Naive B cell (primary cell): ENCODE results near the gene VANGL1. TPM values are rescaled to one million over a fixed set of nuclear protein-coding genes. Genes with fewer than 3 reads are reported as not detected.
A peak's percentile ranks its signal among the peaks of the same experiment; 100 is the strongest.

Experiments used
- ATAC-seq, 2 donors: fragments of 150-1000 bp; cut with Tn5 transposase; 2 replicates each; pipeline ENCODE4 v1.10.0; 2021; ENCODE audit warnings: low read depth in 2 of 2, mild to moderate bottlenecking in 2 of 2, moderate library complexity in 2 of 2
- DNase-seq: peaks from one replicate; pipeline ENCODE4 v3.0.0; 2022
- H3K27ac Mint-ChIP-seq, 6 donors: one replicate each; pipeline ENCODE4 v1.8.0; 2020 to 2022; ENCODE audit warnings: mild to moderate bottlenecking in 6 of 6, mixed read lengths in 6 of 6, moderate library complexity in 5 of 6, inconsistent platforms in 2 of 6
- H3K27me3 Mint-ChIP-seq, 3 donors: one replicate each; pipeline ENCODE4 v1.8.0; 2021 to 2022; ENCODE audit warnings: mixed read lengths in 3 of 3, mild to moderate bottlenecking in 1 of 3
- H3K36me3 Mint-ChIP-seq, 2 donors: one replicate each; pipeline ENCODE4 v1.8.0; 2020 to 2022; ENCODE audit warnings: mixed read lengths in 2 of 2, inconsistent platforms in 1 of 2, mild to moderate bottlenecking in 1 of 2
- H3K4me1 Mint-ChIP-seq, 3 donors: one replicate each; pipeline ENCODE4 v1.8.0; 2020 to 2022; ENCODE audit warnings: mixed read lengths in 3 of 3, inconsistent platforms in 1 of 3, mild to moderate bottlenecking in 1 of 3, moderate library complexity in 1 of 3
- H3K4me3 Mint-ChIP-seq, 8 donors: one replicate each; pipeline ENCODE4 v1.8.0; 2020 to 2022; ENCODE audit warnings: mild to moderate bottlenecking in 8 of 8, mixed read lengths in 8 of 8, moderate library complexity in 8 of 8, inconsistent platforms in 2 of 8
- H3K9me3 Mint-ChIP-seq, 7 donors: one replicate each; pipeline ENCODE4 v1.8.0; 2020 to 2022; ENCODE audit warnings: mixed read lengths in 7 of 7, mild to moderate bottlenecking in 5 of 7, inconsistent platforms in 2 of 7, moderate library complexity in 1 of 7
- polyA plus RNA-seq, 6 donors: library from polyadenylated mRNA; unstranded; fragments of 300-500 nt; fragmentation: Illumina TruSeq; gene quantifications; one replicate each; pipeline ENCODE4 v1.2.3, GENCODE V29; 2021; ENCODE audit warnings: low read depth in 6 of 6

VANGL1 gene
- polyA plus RNA-seq, 6 donors from 2014 or later: 0.09 to 0.55 (median 0.24) TPM; not detected in 1

DNA sequence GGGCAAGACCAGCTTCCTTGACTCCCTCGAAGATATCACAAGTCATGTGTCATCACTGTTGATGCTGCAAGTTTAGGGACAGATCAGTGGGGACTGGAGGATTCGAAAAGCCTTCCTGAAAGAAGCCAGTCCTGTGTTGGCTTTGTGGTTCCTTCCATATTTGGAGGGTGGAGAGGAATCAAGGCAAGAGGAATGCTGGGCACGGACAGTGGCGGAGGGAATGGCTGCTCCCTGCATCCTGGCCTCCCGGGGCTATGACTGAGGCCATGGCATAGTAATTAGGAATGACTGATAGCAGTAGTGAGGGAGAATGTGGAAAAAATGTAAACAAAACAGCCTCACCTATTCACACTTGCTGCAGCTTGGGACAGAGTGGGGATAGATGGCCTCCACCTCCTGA is 36.4 kb downstream of the VANGL1 start:
- H3K27ac Mint-ChIP-seq: no peak overlapping the region

DNA sequence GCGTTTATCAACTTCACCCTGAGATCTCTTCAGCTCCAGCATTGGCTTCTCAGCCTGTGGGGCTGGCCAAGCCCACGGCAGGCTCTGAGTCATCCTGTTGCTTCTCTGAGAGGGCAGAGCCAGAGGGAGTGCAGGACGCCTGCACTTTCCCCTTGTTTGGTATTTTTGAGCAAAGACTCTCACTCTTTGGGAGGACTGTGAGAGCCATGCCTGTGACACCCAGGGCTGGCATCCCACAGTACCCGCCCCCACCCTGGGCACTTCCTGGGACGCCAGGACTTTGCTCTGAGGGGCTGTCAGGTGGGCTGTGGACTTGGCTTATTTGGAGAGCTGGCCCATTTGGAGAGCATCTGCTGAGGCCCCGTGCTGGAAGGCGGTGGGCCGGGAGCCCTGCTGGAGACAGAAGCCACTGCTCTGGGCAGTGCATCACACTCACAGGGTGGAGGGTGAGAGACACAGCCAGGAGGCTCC is 37.4 kb downstream of the VANGL1 start:
- Mint-ChIP-seq H3K27ac (no peak overlapping the region), H3K36me3 (no peaks in the 10 kb centered on the region)

More for the DNA sequence above, 36.4 kb downstream of the VANGL1 start:
- Mint-ChIP-seq H3K9me3 (no peaks in the 10 kb centered on the region), H3K4me3 (no peak overlapping the region), H3K27me3 (no peaks in the 10 kb centered on the region), H3K4me1 (no peaks in the 10 kb centered on the region), H3K36me3 (no peaks in the 10 kb centered on the region)
- no peak for DNase-seq
- no peak for ATAC-seq

DNA sequence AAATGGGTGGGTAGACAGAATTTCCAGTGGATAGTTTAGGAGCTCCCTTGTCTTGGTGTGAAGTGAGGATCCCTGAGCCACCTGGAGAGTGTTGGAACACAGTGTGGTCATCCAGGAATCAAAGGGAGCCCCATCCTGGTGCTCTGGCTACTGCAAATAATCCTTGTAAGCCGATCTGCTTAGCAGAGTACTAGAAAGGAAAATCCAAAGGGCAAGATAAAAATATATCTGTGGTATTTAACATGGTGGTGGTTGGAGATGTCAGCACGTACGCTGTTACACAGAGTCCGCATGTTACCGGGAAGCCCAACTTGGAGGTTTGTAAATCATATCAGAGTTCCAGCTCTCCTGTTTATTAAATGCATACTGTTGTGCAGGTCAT is 39.0 kb downstream of the VANGL1 start:
- Mint-ChIP-seq H3K9me3 (no peaks in the 10 kb centered on the region), H3K27me3 (no peaks in the 10 kb centered on the region), H3K27ac (no peak overlapping the region), H3K4me3 (no peak overlapping the region), H3K36me3 (no peaks in the 10 kb centered on the region), H3K4me1 (no peaks in the 10 kb centered on the region)
- DNase-seq: no peak
- no peak for ATAC-seq

More for the DNA sequence above, 37.4 kb downstream of the VANGL1 start:
- ATAC-seq (no peak), DNase-seq (no peak)
- H3K4me3 Mint-ChIP-seq: no peak overlapping the region
- no peaks in the 10 kb centered on the region for H3K4me1 Mint-ChIP-seq
- H3K27me3 Mint-ChIP-seq: no peaks in the 10 kb centered on the region
- H3K9me3 Mint-ChIP-seq: no peaks in the 10 kb centered on the region

DNA sequence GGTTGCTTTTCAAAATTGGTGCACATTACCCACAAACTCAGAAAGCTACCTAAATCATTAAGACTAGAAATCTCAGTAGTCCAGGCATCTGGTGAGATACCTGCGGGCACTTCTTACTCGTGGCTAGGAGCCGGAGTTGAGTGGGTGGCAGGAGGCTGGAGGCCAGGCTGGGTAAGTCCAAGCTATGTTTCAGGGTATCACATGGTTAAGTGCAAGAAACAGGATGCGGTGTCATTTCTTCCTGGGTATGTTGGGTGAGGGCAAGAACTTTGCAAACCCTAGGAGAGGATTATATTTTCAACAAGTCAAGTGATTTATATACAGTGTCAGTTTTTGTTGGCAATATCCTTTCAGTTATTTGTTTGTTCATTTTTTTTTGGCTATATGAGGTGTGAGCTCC is 41.0 kb downstream of the VANGL1 start:
- no peak overlapping the region for H3K27ac Mint-ChIP-seq
- no peak overlapping the region for H3K4me3 Mint-ChIP-seq
- no peaks in the 10 kb centered on the region for H3K4me1 Mint-ChIP-seq
- no peak for ATAC-seq
- no peaks in the 10 kb centered on the region for H3K36me3 Mint-ChIP-seq
- no peaks in the 10 kb centered on the region for H3K9me3 Mint-ChIP-seq
- no peaks in the 10 kb centered on the region for H3K27me3 Mint-ChIP-seq
- no peak for DNase-seq

DNA sequence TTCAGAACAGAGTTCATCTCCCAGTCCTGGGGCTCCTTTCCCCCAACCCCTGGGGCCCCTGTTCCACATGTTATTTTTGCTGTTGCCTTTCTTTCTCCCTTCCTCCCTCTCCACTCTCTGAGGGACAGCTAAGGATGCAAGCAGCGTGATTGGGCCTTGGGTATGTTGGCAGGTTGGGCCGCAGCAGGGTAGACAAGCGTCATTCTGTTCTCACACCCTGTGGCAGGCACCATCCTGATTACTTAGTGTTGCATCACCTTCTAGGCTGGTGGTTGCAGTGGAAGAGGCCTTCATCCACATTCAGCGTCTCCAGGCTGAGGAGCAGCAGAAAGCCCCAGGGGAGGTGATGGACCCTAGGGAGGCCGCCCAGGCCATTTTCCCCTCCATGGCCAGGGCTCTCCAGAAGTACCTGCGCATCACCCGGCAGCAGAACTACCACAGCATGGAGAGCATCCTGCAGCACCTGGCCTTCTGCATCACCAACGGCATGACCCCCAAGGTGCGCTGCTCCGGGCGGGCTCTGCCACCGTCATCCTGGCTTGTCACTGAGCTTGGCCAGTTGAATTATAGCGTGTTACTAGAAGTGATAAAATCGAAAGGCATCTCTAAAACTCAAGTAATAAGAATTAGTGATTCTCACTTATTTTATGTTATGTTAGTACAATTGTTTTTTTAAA is 43.4 kb downstream of the VANGL1 start:
- ATAC-seq (no peak), DNase-seq (no peak)
- H3K9me3 Mint-ChIP-seq: no peaks in the 10 kb centered on the region
- no peak overlapping the region for H3K27ac Mint-ChIP-seq
- no peaks in the 10 kb centered on the region for H3K36me3 Mint-ChIP-seq
- no peaks in the 10 kb centered on the region for H3K27me3 Mint-ChIP-seq
- H3K4me3 Mint-ChIP-seq: no peak overlapping the region
- no peaks in the 10 kb centered on the region for H3K4me1 Mint-ChIP-seq

DNA sequence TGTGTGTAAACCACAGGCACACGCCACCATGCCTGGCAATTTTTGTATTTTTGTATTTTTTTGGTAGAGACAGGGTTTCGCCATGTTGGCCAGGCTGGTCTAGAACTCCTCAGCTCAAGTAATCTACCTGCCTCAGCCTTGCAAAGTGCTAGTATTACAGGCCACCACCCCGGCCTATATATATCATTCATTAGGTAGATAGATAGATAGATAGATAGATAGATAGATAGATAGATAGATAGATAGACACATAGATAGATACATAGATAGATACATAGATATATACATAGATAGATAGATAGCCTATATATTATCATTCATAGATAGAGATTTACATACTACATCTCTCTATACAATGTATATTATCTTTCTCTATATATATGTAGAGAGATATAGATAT is 46.0 kb downstream of the VANGL1 start:
- Mint-ChIP-seq H3K9me3 (no peaks in the 10 kb centered on the region), H3K4me3 (no peak overlapping the region), H3K36me3 (no peaks in the 10 kb centered on the region), H3K4me1 (no peaks in the 10 kb centered on the region), H3K27me3 (no peaks in the 10 kb centered on the region), H3K27ac (no peak overlapping the region)
- ATAC-seq: no peak
- DNase-seq: no peak

DNA sequence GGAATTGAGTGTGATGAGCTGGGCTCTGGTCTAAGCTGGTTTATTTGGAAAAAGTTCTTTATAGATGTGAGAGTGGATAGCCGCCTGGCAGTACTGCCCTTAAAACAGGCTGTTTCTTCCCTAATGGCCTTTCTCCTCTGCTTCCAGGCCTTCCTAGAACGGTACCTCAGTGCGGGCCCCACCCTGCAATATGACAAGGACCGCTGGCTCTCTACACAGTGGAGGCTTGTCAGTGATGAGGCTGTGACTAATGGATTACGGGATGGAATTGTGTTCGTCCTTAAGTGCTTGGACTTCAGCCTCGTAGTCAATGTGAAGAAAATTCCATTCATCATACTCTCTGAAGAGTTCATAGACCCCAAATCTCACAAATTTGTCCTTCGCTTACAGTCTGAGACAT is 49.2 kb downstream of the VANGL1 start:
- H3K27ac Mint-ChIP-seq: no peak overlapping the region
- no peaks in the 10 kb centered on the region for H3K9me3 Mint-ChIP-seq
- no peaks in the 10 kb centered on the region for H3K27me3 Mint-ChIP-seq
- no peak for DNase-seq
- H3K4me1 Mint-ChIP-seq: no peaks in the 10 kb centered on the region
- H3K36me3 Mint-ChIP-seq: no peaks in the 10 kb centered on the region
- ATAC-seq: no peak
- H3K4me3 Mint-ChIP-seq: no peak overlapping the region

DNA sequence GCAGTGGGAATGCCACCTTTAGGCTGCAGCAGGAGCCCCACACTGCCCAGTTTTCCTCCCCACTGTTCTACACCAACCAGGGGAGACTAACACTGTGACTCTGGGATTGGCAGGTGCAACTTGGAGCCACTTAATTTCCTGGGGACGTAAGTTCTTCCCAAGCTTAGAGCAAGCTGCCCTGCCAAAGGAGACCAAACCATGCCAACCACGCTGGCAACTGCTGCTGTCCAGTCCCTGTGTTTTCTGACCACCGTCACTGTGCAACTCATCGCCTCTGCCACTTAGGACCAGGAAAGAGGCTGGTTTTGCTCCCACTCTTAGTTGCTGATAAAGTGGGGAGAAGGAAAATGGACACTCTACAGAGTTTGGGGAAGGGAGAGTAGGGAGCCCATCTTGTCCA is 50.5 kb downstream of the VANGL1 start:
- DNase-seq (no peak), ATAC-seq (no peak)
- Mint-ChIP-seq H3K27ac (no peak overlapping the region), H3K36me3 (no peaks in the 10 kb centered on the region), H3K27me3 (no peaks in the 10 kb centered on the region), H3K4me1 (no peaks in the 10 kb centered on the region), H3K9me3 (no peaks in the 10 kb centered on the region), H3K4me3 (peak overlapping the region in 1 of 8 donors; percentile 5)

DNA sequence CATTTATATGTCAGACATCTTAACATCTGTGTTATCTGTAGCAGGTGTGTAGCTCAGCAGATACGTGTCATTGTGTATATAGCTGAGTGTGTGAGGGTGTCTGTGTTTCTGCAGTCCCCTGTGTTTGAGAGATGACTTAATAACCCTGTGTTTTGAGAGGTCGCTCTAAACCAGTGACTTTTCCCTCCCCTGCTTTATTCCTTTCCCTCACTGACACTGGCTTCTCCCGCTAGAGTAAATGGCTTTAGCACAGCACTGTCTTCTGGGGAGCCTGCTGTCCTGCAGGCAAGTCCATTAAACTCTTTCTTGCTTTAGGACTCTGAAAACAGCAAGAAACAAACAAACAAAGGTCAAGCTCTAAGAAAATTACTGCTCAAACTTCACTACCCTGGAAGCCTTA is 53.0 kb downstream of the VANGL1 start:
- no peak overlapping the region for H3K27ac Mint-ChIP-seq
- no peaks in the 10 kb centered on the region for H3K4me1 Mint-ChIP-seq
- peaks cover 0 to 4% (median 0%) of the 10 kb centered on the region in 3 donors for H3K27me3 Mint-ChIP-seq
- H3K4me3 Mint-ChIP-seq: no peak overlapping the region
- no peaks in the 10 kb centered on the region for H3K36me3 Mint-ChIP-seq
- ATAC-seq (no peak), DNase-seq (no peak)
- H3K9me3 Mint-ChIP-seq: no peaks in the 10 kb centered on the region

DNA sequence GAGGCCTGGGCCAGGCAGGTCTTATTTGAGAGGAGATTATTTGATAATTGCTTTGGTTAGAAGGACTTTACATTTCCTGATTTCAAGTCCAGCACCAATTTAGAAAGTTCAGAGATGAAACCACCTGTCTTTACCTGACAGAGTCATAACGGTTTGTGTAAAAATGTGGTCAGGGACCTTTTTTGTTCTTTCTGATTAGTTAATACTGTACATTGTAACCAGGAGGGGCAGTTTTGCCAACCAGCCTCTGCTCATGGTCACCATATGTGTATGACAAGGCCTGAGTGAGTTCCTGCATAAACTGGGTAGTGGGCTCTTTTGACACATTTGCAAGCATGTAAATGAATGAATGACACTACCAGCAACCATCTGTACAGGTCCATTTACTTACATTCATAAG is 55.8 kb downstream of the VANGL1 start:
- H3K9me3 Mint-ChIP-seq: no peaks in the 10 kb centered on the region
- no peak overlapping the region for H3K27ac Mint-ChIP-seq
- H3K4me1 Mint-ChIP-seq: no peaks in the 10 kb centered on the region
- no peaks in the 10 kb centered on the region for H3K36me3 Mint-ChIP-seq
- DNase-seq: no peak
- ATAC-seq: no peak
- H3K4me3 Mint-ChIP-seq: no peak overlapping the region
- H3K27me3 Mint-ChIP-seq: peaks cover 0 to 4% (median 0%) of the 10 kb centered on the region in 3 donors

DNA sequence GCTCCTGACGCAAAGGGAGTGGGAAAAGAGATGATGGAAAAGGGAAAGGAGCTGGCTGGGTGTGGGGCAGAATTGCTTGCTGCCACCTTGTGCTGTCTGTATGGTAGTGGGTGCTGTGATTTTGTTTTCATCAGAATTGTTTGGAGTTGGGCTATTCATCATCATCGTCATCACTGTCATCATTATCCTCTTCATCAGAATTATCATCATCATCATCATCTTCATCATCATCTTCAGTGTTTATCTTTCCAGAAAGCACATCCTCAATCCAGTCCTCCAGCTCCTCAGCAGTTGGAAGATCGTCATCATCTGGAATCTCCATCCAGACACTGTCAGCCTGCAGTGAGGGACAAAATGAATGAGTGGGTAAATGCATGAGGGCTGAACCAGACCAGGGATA is 59.3 kb downstream of the VANGL1 start:
- peaks cover 0 to 8% (median 0%) of the 10 kb centered on the region in 3 donors for H3K27me3 Mint-ChIP-seq
- ATAC-seq: no peak
- no peaks in the 10 kb centered on the region for H3K9me3 Mint-ChIP-seq
- H3K4me1 Mint-ChIP-seq: no peaks in the 10 kb centered on the region
- no peak overlapping the region for H3K27ac Mint-ChIP-seq
- DNase-seq: no peak
- H3K4me3 Mint-ChIP-seq: no peak overlapping the region
- no peaks in the 10 kb centered on the region for H3K36me3 Mint-ChIP-seq

DNA sequence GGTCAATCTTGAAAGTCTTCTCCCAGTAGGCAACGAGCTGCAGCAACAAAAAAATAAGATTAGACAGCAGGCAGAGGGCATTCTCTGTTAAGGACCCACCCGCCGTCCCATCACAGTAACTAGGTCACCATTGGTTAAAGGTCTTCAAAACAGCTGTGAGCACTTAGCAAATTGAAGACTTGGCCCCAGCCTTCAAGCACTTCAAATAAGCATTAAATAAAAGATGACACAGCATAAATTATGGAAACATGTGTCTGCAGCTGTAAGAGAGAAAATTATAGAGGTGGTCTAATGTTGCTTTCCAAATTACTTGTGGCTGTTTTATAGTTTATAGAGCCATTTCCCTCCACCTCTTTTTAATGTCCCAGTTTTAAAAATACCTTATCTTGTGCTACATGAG is 61.2 kb downstream of the VANGL1 start:
- DNase-seq (no peak), ATAC-seq (no peak)
- Mint-ChIP-seq H3K9me3 (no peaks in the 10 kb centered on the region), H3K36me3 (no peaks in the 10 kb centered on the region), H3K4me1 (no peaks in the 10 kb centered on the region), H3K4me3 (no peak overlapping the region), H3K27me3 (peaks cover 0 to 8% (median 0%) of the 10 kb centered on the region in 3 donors), H3K27ac (no peak overlapping the region)

DNA sequence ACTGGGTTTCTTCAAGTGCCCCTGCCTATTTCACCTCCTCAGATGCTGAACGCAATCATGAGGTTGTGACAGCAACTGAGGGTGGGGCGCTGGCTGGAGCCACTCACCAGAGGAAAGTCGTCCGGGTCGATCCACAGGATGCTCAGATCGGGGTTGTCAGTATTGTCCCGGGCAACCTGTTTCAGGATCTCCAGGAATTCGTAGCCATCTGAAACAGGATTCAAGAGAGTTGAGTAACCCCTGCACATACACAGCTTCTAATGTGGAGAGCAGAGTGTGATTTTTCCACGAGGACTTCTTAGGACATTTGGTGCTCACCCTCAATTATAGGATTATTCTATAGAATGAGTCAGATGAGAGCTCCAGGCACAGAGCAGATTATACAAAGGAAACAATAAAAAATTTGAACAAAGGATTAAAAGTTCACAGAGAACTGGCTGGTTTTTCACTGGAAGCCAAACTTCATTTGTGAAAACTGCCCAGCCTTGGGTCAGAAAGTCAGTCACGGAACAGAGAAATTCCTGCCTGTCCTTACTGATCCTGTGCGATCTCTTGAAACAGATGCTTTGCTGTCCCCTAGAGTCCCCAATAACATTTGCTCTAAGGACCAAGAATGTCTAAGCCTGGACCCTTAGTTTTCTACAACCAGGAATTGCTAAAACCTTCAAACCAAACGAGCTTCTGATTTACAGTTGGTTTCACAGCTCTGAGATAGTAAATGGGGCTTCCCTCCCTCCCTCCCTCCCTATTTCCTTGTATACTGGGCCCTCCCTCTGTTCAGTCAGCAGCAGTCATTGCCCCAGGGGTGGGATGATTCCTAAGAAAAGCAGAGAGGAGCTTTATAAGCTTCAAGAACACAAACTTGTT is 63.5 kb downstream of the VANGL1 start:
- Mint-ChIP-seq H3K36me3 (no peaks in the 10 kb centered on the region), H3K27me3 (peaks cover 7 to 10% (median 9%) of the 10 kb centered on the region in 3 donors), H3K4me3 (no peak overlapping the region), H3K9me3 (no peaks in the 10 kb centered on the region), H3K27ac (no peak overlapping the region), H3K4me1 (no peaks in the 10 kb centered on the region)
- ATAC-seq (no peak), DNase-seq (no peak)

DNA sequence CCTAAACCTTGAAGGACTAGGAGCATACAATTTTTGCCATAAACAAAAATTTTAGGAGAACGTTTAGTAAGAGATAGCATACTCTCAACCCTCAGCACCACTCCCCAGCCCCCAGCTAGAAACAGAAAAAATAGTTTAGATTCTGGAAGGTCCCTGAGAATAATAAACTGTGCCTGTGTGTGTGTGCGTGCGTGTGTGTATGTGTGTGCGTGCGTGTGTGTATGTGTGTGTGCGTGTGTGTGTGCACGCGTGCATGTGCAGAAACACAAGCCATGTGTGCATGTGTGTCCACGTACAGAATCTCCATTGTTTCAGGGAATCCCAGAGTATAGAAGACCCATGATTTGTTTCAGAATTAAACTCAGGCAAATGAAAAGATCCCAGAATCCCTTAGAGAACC is 64.2 kb downstream of the VANGL1 start:
- no peak for ATAC-seq
- Mint-ChIP-seq H3K4me3 (no peak overlapping the region), H3K9me3 (no peaks in the 10 kb centered on the region), H3K36me3 (no peaks in the 10 kb centered on the region), H3K4me1 (no peaks in the 10 kb centered on the region), H3K27me3 (peaks cover 10 to 15% (median 14%) of the 10 kb centered on the region in 3 donors), H3K27ac (no peak overlapping the region)
- no peak for DNase-seq
